HEK293 (cell line): ENCODE measurements around the gene PIK3C2B.

Source experiments
- CTCF ChIA-PET: fragments of 350-600 bp; formaldehyde crosslinking; extraction: SDS; loops from one replicate; lab custom pipeline; 2021; ENCODE audit warnings: antibody characterized with exemption; lab: Yijun Ruan, JAX
- POLR2A ChIA-PET: fragments of 300-600 bp; formaldehyde crosslinking; extraction: SDS; loops from one replicate; lab custom pipeline; 2020; ENCODE audit warnings: antibody characterized with exemption, inconsistent platforms; lab: Yijun Ruan, JAX
- H3K27ac ChIP-seq: fragments of 200-500 bp; sonication (Bioruptor generic); 2 replicates; pipeline ENCODE4 v1.5.1; 2014; ENCODE audit warnings: low read depth, low read length, control low read depth, inconsistent platforms; ENCODE audit errors: extremely low read depth
- H3K36me3 ChIP-seq, 2 experiments: fragments of 200-500 bp in 1 of 2; sonication (Bioruptor generic) in 1 of 2; 1 replicate in 1 of 2; 2 replicates in 1 of 2; pipeline ENCODE4 v1.5.1; 2014 to 2017; ENCODE audit warnings: inconsistent platforms in 2 of 2, low read length in 2 of 2; ENCODE audit not compliant: control insufficient read depth in 2 of 2, insufficient read depth in 1 of 2
- H3K4me1 ChIP-seq: fragments of 200-500 bp; sonication (Bioruptor generic); 2 replicates; pipeline ENCODE4 v1.5.1; 2014; ENCODE audit warnings: mild to moderate bottlenecking, low read length, inconsistent platforms; ENCODE audit not compliant: control insufficient read depth, insufficient read depth
- H3K4me3 ChIP-seq: 2 replicates; pipeline ENCODE4 v1.5.1; 2011; ENCODE audit warnings: low read depth, mild to moderate bottlenecking, control low read depth, low read length, moderate library complexity
- H3K9me3 ChIP-seq: fragments of 200-500 bp; sonication (Bioruptor generic); 2 replicates; pipeline ENCODE4 v1.5.1; 2014; ENCODE audit warnings: low read depth, low read length, inconsistent platforms; ENCODE audit not compliant: control insufficient read depth, insufficient read depth
- EGR2 ChIP-seq: fragments of 450-650 bp; formaldehyde crosslinking; IDR thresholded peaks from 2 replicates; pipeline ENCODE4 v1.5.1; 2016; ENCODE audit warnings: low read depth, missing biosample characterization, missing genetic modification characterization
- ELK4 ChIP-seq: IDR thresholded peaks from 2 replicates; pipeline ENCODE4 v1.6.1; 2011; ENCODE audit warnings: mild to moderate bottlenecking, low read depth, low read length, borderline replicate concordance
- FEZF1 ChIP-seq: fragments of 450-650 bp; formaldehyde crosslinking; IDR thresholded peaks from 2 replicates; pipeline ENCODE4 v1.5.1; 2016; ENCODE audit warnings: missing biosample characterization, missing genetic modification characterization
- GLI4 ChIP-seq: fragments of 450-650 bp; formaldehyde crosslinking; IDR thresholded peaks from 2 replicates; pipeline ENCODE4 v1.5.1; 2016; ENCODE audit warnings: missing biosample characterization, missing genetic modification characterization
- PBX3 ChIP-seq: sonication (generic); formaldehyde crosslinking; IDR thresholded peaks from 2 replicates; pipeline ENCODE4 v1.8.1; 2022; ENCODE audit warnings: mild to moderate bottlenecking, moderate library complexity, missing genetic modification reagents
- PRDM1 ChIP-seq: fragments of 450-650 bp; formaldehyde crosslinking; IDR thresholded peaks from 2 replicates; pipeline ENCODE4; 2016; ENCODE audit warnings: missing biosample characterization, missing genetic modification characterization
- SETDB1 ChIP-seq: IDR thresholded peaks from one replicate; pipeline ENCODE4 v1.6.1; 2017; ENCODE audit warnings: mild to moderate bottlenecking, low read length, moderate library complexity, mixed read lengths; ENCODE audit not compliant: insufficient read length
- SP3 ChIP-seq: fragments of 450-650 bp; formaldehyde crosslinking; IDR thresholded peaks from 2 replicates; pipeline ENCODE4 v1.5.1; 2016; ENCODE audit warnings: missing biosample characterization, missing genetic modification characterization
- TRIM28 ChIP-seq: IDR thresholded peaks from 2 replicates; pipeline ENCODE4 v1.6.1; 2011; ENCODE audit warnings: low read length, control low read depth, borderline replicate concordance
- YY1 ChIP-seq: fragments of 450-650 bp; formaldehyde crosslinking; IDR thresholded peaks from 2 replicates; pipeline ENCODE4 v1.5.1; 2018; ENCODE audit warnings: missing biosample characterization, missing genetic modification characterization
- ZBTB1 ChIP-seq: fragments of 450-650 bp; formaldehyde crosslinking; IDR thresholded peaks from 2 replicates; pipeline ENCODE4 v1.5.1; 2016; ENCODE audit warnings: missing biosample characterization, missing genetic modification characterization
- ZBTB20 ChIP-seq: fragments of 450-650 bp; formaldehyde crosslinking; IDR thresholded peaks from 2 replicates; pipeline ENCODE4 v1.5.1; 2016; ENCODE audit warnings: missing biosample characterization, missing genetic modification characterization
- ZBTB48 ChIP-seq: fragments of 450-650 bp; formaldehyde crosslinking; IDR thresholded peaks from 2 replicates; pipeline ENCODE4 v1.5.1; 2016; ENCODE audit warnings: missing biosample characterization, missing genetic modification characterization
- ZBTB6 ChIP-seq: fragments of 450-650 bp; formaldehyde crosslinking; IDR thresholded peaks from 2 replicates; pipeline ENCODE4 v1.5.1; 2017; ENCODE audit warnings: missing biosample characterization, missing genetic modification characterization
- ZNF133 ChIP-seq: fragments of 450-650 bp; formaldehyde crosslinking; IDR thresholded peaks from 2 replicates; pipeline ENCODE4 v1.5.1; 2016; ENCODE audit warnings: missing biosample characterization, missing genetic modification characterization
- ZNF138 ChIP-seq: fragments of 450-650 bp; formaldehyde crosslinking; IDR thresholded peaks from 2 replicates; pipeline ENCODE4 v1.5.1; 2016; ENCODE audit warnings: missing biosample characterization, missing genetic modification characterization, borderline replicate concordance
- ZNF16 ChIP-seq: fragments of 450-650 bp; formaldehyde crosslinking; IDR thresholded peaks from 2 replicates; pipeline ENCODE4 v1.5.1; 2016; ENCODE audit warnings: low read depth, missing biosample characterization, missing genetic modification characterization
- ZNF19 ChIP-seq: fragments of 450-650 bp; formaldehyde crosslinking; IDR thresholded peaks from 2 replicates; pipeline ENCODE4; 2016; ENCODE audit warnings: missing biosample characterization, missing genetic modification characterization, low read depth
- ZNF248 ChIP-seq: fragments of 450-650 bp; formaldehyde crosslinking; IDR thresholded peaks from 2 replicates; pipeline ENCODE4 v1.5.1; 2017; ENCODE audit warnings: missing biosample characterization, missing genetic modification characterization
- ZNF335 ChIP-seq: fragments of 450-650 bp; formaldehyde crosslinking; conservative IDR thresholded peaks from 2 replicates; pipeline ENCODE4 v1.5.1; 2016; ENCODE audit warnings: missing biosample characterization, missing genetic modification characterization
- ZNF341 ChIP-seq: fragments of 450-650 bp; formaldehyde crosslinking; IDR thresholded peaks from 2 replicates; pipeline ENCODE4; 2016; ENCODE audit warnings: low read depth, missing biosample characterization, missing genetic modification characterization
- ZNF366 ChIP-seq: fragments of 450-650 bp; formaldehyde crosslinking; conservative IDR thresholded peaks from 2 replicates; pipeline ENCODE4 v1.5.1; 2016; ENCODE audit warnings: missing biosample characterization, missing genetic modification characterization
- ZNF518A ChIP-seq: fragments of 450-650 bp; formaldehyde crosslinking; conservative IDR thresholded peaks from 2 replicates; pipeline ENCODE4 v1.5.1; 2016; ENCODE audit warnings: low read depth, missing biosample characterization, missing genetic modification characterization
- ZNF558 ChIP-seq: fragments of 450-650 bp; formaldehyde crosslinking; IDR thresholded peaks from 2 replicates; pipeline ENCODE4 v1.5.1; 2016; ENCODE audit warnings: missing biosample characterization, missing genetic modification characterization
- ZNF623 ChIP-seq: fragments of 450-650 bp; formaldehyde crosslinking; IDR thresholded peaks from 2 replicates; pipeline ENCODE4 v1.5.1; 2016; ENCODE audit warnings: missing biosample characterization, missing genetic modification characterization
- ZNF629 ChIP-seq: fragments of 450-650 bp; formaldehyde crosslinking; IDR thresholded peaks from 2 replicates; pipeline ENCODE4 v1.5.1; 2017; ENCODE audit warnings: missing biosample characterization, missing genetic modification characterization
- ZNF677 ChIP-seq: fragments of 450-650 bp; IDR thresholded peaks from 2 replicates; pipeline ENCODE4 v1.5.0; 2018; ENCODE audit warnings: missing biosample characterization, mild to moderate bottlenecking, missing genetic modification characterization, moderate library complexity
- ZSCAN18 ChIP-seq: fragments of 450-650 bp; formaldehyde crosslinking; IDR thresholded peaks from 2 replicates; pipeline ENCODE4 v1.5.1; 2016; ENCODE audit warnings: missing biosample characterization, missing genetic modification characterization

PIK3C2B gene

GRCh38 chr1:204494281-204495077 is at the start of gene PIK3C2B:
PIK3C2B (minus strand) TSS chr1:204494805; CDS start chr1:204469802, 25,003 bp downstream.
- Histone ChIP-seq H3K36me3 (no peaks in the 10 kb centered on the region), H3K4me1 (peaks cover 5% of the 10 kb centered on the region), H3K4me3 (peak within 1 kb of the TSS; percentile 80), H3K9me3 (no peaks in the 10 kb centered on the region), H3K27ac (peak within 1 kb of the TSS; percentile 90)
- ChIA-PET CTCF (interaction anchor here (0.5 to 19.1 kb wide), 21 partner anchors 9 to 1161 kb away, joined by 3 to 314 read pairs (median 5); no protein-coding TSS in a partner anchor), POLR2A (interaction anchor here (0.6 to 4.2 kb wide), 14 partner anchors 10 to 312 kb away, joined by 3 to 20 read pairs (median 4); partner anchors contain the start of gene MDM4)
- TF ChIP-seq ZNF629 (peak; percentile 39; the same call in 1 of the 2 replicates), ZNF623 (tag by site-specific recombination) (no peak), FEZF1 (tag by site-specific recombination) (peak; percentile 16; the same call in 1 of the 2 replicates), ZNF558 (no peak), ZBTB6 (tag by site-specific recombination) (no peak; the same call in 1 of the 2 replicates), TRIM28 (no peak), ZNF138 (tag by site-specific recombination) (no peak), PRDM1 (peak; percentile 72), ZBTB1 (tag by site-specific recombination) (no peak), ZNF366 (tag by site-specific recombination) (peak; percentile 69), ZNF19 (tag by site-specific recombination) (no peak), ZBTB48 (tag by site-specific recombination) (peak; percentile 84), ZNF341 (tag by site-specific recombination) (peak; percentile 68), YY1 (no peak; the same call in 1 of the 2 replicates), PBX3 (CRISPR knock-in tag) (peak; percentile 58; the same call in 1 of the 2 replicates), ZBTB20 (tag by site-specific recombination) (peak; percentile 94), ELK4 (no peak), ZSCAN18 (tag by site-specific recombination) (no peak), GLI4 (0 out of 2 replicates have a peak, but pooled peaks have one; percentile 50), SP3 (peak; percentile 76), ZNF518A (no peak), ZNF16 (no peak), ZNF335 (tag by site-specific recombination) (peak; percentile 95), EGR2 (tag by site-specific recombination) (peak; percentile 89), ZNF133 (peak; percentile 20; the same call in 1 of the 2 replicates), SETDB1 (no peak), ZNF677 (tag by site-specific recombination) (no peak), ZNF248 (no peak)
